Nephron progenitor cell (in vitro differentiated cells): ENCODE data around the gene CYP4F11.
"Not testable (repeated sequence)": the region's sequence is repeated elsewhere in the genome, so short reads cannot be mapped to it uniquely, and the experiment has no call there.

Experiments
- DNase-seq: peaks from one replicate; pipeline ENCODE4 v3.0.0; 2021
- H3K27ac Mint-ChIP-seq: 2 replicates; pipeline ENCODE4 v1.8.0; 2021; ENCODE audit warnings: mild to moderate bottlenecking, moderate library complexity, mixed read lengths
- H3K27me3 Mint-ChIP-seq: 2 replicates; pipeline ENCODE4 v1.8.0; 2021; ENCODE audit warnings: mild to moderate bottlenecking, low read depth, mixed read lengths; ENCODE audit not compliant: poor library complexity
- H3K36me3 Mint-ChIP-seq: 2 replicates; pipeline ENCODE4 v1.8.0; 2021; ENCODE audit warnings: low read depth, mixed read lengths
- H3K4me1 Mint-ChIP-seq: 2 replicates; pipeline ENCODE4 v1.8.0; 2021; ENCODE audit warnings: mixed read lengths
- H3K4me3 Mint-ChIP-seq: 2 replicates; pipeline ENCODE4 v1.8.0; 2021; ENCODE audit warnings: mild to moderate bottlenecking, moderate library complexity, mixed read lengths
- H3K9me3 Mint-ChIP-seq: 2 replicates; pipeline ENCODE4 v1.8.0; 2021; ENCODE audit warnings: mild to moderate bottlenecking, moderate library complexity, mixed read lengths
- TF ChIP-seq, protein P1 (sequence below): fragments of 200-600 bp; sonication (generic); IDR thresholded peaks from 2 replicates; pipeline ENCODE4 v1.5.0; 2021; ENCODE audit warnings: antibody characterized with exemption

Gene CYP4F11

DNA sequence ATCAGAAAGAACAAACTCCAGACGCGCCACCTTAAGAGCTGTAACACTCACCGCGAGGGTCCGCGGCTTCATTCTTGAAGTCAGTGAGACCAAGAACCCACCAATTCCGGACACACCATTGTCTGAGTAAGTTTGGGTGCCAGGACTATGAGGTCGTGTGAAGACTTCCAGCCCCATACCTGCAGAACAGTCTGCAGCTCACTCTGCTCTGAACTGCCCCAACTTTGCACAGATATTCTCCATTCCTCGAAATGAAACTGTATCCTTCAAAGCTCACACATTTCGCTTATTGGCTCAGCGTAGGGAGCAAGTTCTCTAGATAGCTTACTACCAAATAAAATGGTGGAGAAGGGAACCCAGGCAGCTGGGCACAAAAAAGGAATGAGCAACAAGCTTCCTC, 33.8 kb downstream of the CYP4F11 start:
- TF ChIP-seq, protein P1, sequence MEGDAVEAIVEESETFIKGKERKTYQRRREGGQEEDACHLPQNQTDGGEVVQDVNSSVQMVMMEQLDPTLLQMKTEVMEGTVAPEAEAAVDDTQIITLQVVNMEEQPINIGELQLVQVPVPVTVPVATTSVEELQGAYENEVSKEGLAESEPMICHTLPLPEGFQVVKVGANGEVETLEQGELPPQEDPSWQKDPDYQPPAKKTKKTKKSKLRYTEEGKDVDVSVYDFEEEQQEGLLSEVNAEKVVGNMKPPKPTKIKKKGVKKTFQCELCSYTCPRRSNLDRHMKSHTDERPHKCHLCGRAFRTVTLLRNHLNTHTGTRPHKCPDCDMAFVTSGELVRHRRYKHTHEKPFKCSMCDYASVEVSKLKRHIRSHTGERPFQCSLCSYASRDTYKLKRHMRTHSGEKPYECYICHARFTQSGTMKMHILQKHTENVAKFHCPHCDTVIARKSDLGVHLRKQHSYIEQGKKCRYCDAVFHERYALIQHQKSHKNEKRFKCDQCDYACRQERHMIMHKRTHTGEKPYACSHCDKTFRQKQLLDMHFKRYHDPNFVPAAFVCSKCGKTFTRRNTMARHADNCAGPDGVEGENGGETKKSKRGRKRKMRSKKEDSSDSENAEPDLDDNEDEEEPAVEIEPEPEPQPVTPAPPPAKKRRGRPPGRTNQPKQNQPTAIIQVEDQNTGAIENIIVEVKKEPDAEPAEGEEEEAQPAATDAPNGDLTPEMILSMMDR: no peak
- no peaks in the 10 kb centered on the region for H3K27me3 Mint-ChIP-seq
- H3K27ac Mint-ChIP-seq: no peak overlapping the region
- H3K4me3 Mint-ChIP-seq: no peak overlapping the region
- DNase-seq: no peak
- H3K36me3 Mint-ChIP-seq: no peaks in the 10 kb centered on the region
- peaks cover 82% of the 10 kb centered on the region for H3K9me3 Mint-ChIP-seq
- no peaks in the 10 kb centered on the region for H3K4me1 Mint-ChIP-seq

DNA sequence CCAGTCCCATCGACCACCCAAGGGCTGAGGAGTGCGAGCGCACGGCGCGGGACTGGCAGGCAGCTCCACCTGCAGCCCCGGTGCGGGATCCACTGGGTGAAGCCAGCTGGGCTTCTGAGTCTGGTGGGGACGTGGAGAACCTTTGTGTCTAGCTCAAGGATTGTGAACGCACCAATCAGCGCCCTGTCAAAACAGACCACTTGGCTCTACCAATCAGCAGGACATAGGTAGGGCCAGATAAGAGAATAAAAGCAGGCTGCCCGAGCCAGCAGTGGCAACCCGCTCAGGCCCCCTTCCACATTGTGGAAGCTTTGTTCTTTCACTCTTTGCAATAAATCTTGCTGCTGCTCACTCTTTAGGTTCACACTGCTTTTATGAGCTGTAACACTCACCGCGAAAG, 34.3 kb downstream of the CYP4F11 start:
- peaks cover 83% of the 10 kb centered on the region for H3K9me3 Mint-ChIP-seq

DNA sequence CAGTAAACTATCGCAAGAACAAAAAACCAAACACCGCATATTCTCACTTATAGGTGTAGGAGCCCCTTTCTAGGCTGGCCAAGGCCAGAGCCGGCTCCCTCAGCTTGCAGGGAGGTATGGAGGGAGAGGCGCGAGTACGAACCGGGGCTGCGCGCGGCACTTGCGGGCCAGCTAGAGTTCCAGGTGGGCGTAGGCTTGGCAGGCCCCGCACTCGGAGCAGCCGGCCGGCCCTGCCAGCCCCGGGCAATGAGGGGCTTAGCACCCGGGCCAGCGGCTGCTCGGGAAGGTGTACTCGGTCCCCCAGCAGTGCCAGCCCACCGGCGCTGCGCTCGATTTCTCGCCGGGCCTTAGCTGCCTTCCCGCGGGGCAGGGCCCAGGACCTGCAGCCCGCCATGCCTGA, 34.8 kb downstream of the CYP4F11 start:
- not testable (repeated sequence) for H3K4me3 Mint-ChIP-seq, H3K36me3 Mint-ChIP-seq, H3K4me1 Mint-ChIP-seq, DNase-seq, H3K27me3 Mint-ChIP-seq, H3K27ac Mint-ChIP-seq
- peaks cover 83% of the 10 kb centered on the region for H3K9me3 Mint-ChIP-seq

More for the DNA sequence above, 34.3 kb downstream of the CYP4F11 start:
- not testable (repeated sequence) for H3K27me3 Mint-ChIP-seq, DNase-seq, H3K4me1 Mint-ChIP-seq, H3K27ac Mint-ChIP-seq, H3K36me3 Mint-ChIP-seq, H3K4me3 Mint-ChIP-seq

DNA sequence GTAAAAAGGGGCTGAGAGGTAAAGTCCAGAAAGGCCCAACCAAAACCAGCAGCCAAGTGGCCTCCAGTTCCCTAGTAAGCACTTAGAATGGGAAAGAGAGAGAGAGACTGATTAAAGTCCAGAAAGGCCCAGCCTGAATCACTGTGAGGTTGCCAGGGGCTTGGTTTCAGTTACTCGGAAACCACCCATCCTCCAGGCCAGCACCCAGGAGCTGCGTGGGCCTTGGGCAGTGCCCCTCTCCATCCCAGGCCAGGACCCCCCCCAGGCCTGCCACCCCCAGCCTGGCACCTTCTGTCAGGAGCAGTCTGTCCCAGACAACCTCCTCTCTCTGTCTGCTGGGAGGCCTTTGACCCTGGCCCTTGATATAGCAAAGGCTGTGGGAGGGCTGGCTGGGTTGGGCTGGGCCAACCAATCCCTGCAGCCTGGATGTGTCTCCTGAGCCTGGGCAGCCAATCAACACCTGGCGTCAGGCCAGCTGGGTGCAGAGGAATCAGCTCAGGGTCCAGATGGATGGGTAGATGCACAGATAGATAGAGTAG, 36.5 kb downstream of the CYP4F11 start, which contains the start of gene CYP4F2:
Gene CYP4F2 (minus strand): TSS at position 337 of the 539 bp plus-strand sequence. CDS start 463 bp downstream, outside the sequence.
- no peak for DNase-seq
- Mint-ChIP-seq H3K4me3 (no peak within 1 kb of the TSS), H3K27me3 (no peaks in the 10 kb centered on the region), H3K36me3 (no peaks in the 10 kb centered on the region), H3K4me1 (no peaks in the 10 kb centered on the region), H3K9me3 (peaks cover 82% of the 10 kb centered on the region), H3K27ac (no peak within 1 kb of the TSS)
- TF ChIP-seq, protein P1: no peak

DNA sequence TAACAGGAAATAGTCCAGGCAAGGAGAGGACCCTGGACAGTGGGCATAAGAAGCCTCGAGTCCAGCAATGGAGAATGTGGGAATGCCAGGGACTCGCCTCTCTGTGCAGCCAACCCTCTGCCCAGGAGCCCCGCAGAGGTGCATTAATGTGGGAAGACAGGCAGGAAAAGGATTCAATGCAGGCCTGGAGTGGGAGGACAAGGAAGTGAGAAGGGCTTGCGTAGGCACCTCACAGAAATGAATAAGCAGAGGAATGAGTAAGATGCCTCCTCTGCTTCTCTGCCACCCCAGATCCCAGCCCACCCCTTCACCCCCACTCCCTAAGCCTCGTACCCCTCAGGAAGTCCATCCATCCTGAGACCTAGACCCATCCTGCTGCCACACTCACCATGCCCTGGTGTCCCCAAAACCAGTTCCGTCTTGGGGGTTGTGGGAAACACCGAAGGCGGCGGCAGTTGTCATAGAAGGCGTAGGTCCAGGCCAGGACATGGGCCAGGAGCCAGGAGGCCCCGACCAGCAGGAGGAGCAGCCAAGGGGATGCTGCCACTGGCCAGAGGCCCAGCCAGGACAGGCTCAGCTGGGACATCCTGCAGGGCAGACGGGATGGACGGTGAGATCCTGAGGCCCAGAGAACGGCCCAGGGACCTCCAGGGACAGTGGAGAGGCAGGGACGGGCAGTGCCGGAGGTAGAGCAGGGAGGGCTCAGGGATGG, 37.1 kb downstream of the CYP4F11 start:
- Mint-ChIP-seq H3K9me3 (peaks cover 77% of the 10 kb centered on the region), H3K4me1 (no peaks in the 10 kb centered on the region)
- TF ChIP-seq, protein P1: no peak

DNA sequence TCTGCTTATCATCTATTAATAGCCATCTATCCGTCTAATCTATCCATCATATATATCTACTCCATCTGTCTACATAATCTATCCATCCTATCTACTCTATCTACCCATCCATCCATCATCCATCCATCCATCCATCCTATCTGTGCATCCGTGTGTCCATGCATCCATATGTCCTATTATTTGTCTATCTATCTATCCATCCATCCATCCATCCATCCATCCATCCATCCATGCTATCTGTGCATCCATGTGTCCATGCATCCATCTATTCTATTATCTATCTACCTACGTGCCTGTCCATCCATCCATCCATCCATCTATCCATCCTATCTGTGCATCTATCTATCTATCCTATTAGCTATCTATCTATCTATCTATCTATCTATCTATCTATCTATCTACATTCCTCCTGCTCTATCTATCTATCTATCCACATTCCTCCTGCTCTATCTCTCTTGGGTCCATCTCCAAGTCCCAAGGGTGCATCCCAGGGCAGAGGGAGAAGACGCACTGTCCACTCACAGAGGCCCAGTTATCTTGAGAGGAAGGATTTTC, 38.4 kb downstream of the CYP4F11 start:
- no peak overlapping the region for H3K4me3 Mint-ChIP-seq
- H3K9me3 Mint-ChIP-seq: peaks cover 66% of the 10 kb centered on the region
- H3K36me3 Mint-ChIP-seq: no peaks in the 10 kb centered on the region
- H3K27ac Mint-ChIP-seq: no peak overlapping the region
- no peaks in the 10 kb centered on the region for H3K4me1 Mint-ChIP-seq
- TF ChIP-seq, protein P1: no peak
- H3K27me3 Mint-ChIP-seq: no peaks in the 10 kb centered on the region
- DNase-seq: no peak

More for the DNA sequence above, 37.1 kb downstream of the CYP4F11 start:
- H3K27me3 Mint-ChIP-seq: no peaks in the 10 kb centered on the region
- DNase-seq: no peak
- no peak overlapping the region for H3K4me3 Mint-ChIP-seq
- no peaks in the 10 kb centered on the region for H3K36me3 Mint-ChIP-seq
- H3K27ac Mint-ChIP-seq: no peak overlapping the region
